SK-N-SH (cell line): ENCODE results near the gene RNASE2.

Experiments used
- EP300 ChIP-seq, 2 experiments: IDR thresholded peaks; 2 replicates each; pipeline versions ENCODE4 v1.4.0 to v1.6.1; 2012; ENCODE audit warnings: borderline replicate concordance in 1 of 2, low read depth in 1 of 2, low read length in 1 of 2
- FOXJ3 ChIP-seq: sonication (generic); formaldehyde crosslinking; IDR thresholded peaks from 2 replicates; pipeline ENCODE4 v1.5.1; 2020; ENCODE audit warnings: mild to moderate bottlenecking, missing genetic modification reagents
- JUND ChIP-seq: IDR thresholded peaks from 2 replicates; pipeline ENCODE4 v1.4.0; 2012
- MEF2A ChIP-seq: IDR thresholded peaks from 2 replicates; pipeline ENCODE4 v1.4.0; 2012; ENCODE audit warnings: low read depth, borderline replicate concordance
- NRF1 ChIP-seq: IDR thresholded peaks from 2 replicates; pipeline ENCODE4 v1.6.1; 2012; ENCODE audit warnings: low read depth, mild to moderate bottlenecking, low read length
- POLR2AphosphoS5 ChIP-seq: IDR thresholded peaks from 2 replicates; pipeline ENCODE4 v1.6.1; 2012; ENCODE audit warnings: low read depth, low read length
- RAD21 ChIP-seq: IDR thresholded peaks from 2 replicates; pipeline ENCODE4 v1.6.1; 2012; ENCODE audit warnings: mild to moderate bottlenecking, low read length
- RXRA ChIP-seq: IDR thresholded peaks from 2 replicates; pipeline ENCODE4 v1.4.0; 2012; ENCODE audit warnings: low read depth, mild to moderate bottlenecking, borderline replicate concordance
- SMC3 ChIP-seq: IDR thresholded peaks from 2 replicates; pipeline ENCODE4 v1.6.1; 2012; ENCODE audit warnings: low read depth, low read length, improper control_type of control experiment
- TCF12 ChIP-seq: IDR thresholded peaks from 2 replicates; pipeline ENCODE4 v1.4.0; 2012
- TF ChIP-seq, protein P1 (sequence below): fragments of 200-600 bp; sonication (generic); IDR thresholded peaks from 2 replicates; pipeline ENCODE4 v1.6.1; 2017; ENCODE audit warnings: antibody characterized with exemption, mild to moderate bottlenecking, moderate library complexity
- TF ChIP-seq, protein P2 (sequence below): IDR thresholded peaks from 2 replicates; pipeline ENCODE4 v1.4.0; 2012; ENCODE audit warnings: low read depth
- TF ChIP-seq, protein P3 (sequence below): IDR thresholded peaks from 2 replicates; pipeline ENCODE4 v1.4.0; 2012; ENCODE audit warnings: low read depth, borderline replicate concordance

DNA sequence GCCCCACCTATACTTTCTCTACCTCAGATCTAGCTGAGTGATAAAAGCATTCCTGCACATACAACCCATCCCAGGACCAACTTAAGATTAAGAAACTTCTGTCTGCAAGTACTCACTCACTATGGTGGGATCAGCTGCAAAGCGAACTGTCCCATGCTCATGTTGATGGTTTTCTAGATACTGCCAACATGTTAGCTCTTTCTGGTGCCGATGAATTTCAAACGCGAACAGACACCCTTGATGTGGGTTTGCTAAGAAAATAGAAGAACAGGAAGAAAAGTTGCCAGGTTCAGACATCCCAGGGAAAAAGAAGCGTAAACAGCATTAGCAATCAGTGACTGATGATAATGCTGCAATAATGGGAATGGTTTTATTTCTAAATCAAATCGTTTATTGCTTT is 42.3 kb downstream of the RNASE2 start:
- TF ChIP-seq, protein P1, sequence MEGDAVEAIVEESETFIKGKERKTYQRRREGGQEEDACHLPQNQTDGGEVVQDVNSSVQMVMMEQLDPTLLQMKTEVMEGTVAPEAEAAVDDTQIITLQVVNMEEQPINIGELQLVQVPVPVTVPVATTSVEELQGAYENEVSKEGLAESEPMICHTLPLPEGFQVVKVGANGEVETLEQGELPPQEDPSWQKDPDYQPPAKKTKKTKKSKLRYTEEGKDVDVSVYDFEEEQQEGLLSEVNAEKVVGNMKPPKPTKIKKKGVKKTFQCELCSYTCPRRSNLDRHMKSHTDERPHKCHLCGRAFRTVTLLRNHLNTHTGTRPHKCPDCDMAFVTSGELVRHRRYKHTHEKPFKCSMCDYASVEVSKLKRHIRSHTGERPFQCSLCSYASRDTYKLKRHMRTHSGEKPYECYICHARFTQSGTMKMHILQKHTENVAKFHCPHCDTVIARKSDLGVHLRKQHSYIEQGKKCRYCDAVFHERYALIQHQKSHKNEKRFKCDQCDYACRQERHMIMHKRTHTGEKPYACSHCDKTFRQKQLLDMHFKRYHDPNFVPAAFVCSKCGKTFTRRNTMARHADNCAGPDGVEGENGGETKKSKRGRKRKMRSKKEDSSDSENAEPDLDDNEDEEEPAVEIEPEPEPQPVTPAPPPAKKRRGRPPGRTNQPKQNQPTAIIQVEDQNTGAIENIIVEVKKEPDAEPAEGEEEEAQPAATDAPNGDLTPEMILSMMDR, result no peak
- TF ChIP-seq SMC3, result no peak
- TF ChIP-seq, protein P2, sequence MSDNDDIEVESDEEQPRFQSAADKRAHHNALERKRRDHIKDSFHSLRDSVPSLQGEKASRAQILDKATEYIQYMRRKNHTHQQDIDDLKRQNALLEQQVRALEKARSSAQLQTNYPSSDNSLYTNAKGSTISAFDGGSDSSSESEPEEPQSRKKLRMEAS, result no peak
- no peak for TF ChIP-seq JUND
- no peak for TF ChIP-seq POLR2AphosphoS5
- no peak for TF ChIP-seq RAD21
- no peak for TF ChIP-seq FOXJ3
- TF ChIP-seq RXRA, result no peak
- no peak for TF ChIP-seq NRF1
- TF ChIP-seq MEF2A, result no peak
- TF ChIP-seq TCF12, result no peak
- TF ChIP-seq, protein P3, sequence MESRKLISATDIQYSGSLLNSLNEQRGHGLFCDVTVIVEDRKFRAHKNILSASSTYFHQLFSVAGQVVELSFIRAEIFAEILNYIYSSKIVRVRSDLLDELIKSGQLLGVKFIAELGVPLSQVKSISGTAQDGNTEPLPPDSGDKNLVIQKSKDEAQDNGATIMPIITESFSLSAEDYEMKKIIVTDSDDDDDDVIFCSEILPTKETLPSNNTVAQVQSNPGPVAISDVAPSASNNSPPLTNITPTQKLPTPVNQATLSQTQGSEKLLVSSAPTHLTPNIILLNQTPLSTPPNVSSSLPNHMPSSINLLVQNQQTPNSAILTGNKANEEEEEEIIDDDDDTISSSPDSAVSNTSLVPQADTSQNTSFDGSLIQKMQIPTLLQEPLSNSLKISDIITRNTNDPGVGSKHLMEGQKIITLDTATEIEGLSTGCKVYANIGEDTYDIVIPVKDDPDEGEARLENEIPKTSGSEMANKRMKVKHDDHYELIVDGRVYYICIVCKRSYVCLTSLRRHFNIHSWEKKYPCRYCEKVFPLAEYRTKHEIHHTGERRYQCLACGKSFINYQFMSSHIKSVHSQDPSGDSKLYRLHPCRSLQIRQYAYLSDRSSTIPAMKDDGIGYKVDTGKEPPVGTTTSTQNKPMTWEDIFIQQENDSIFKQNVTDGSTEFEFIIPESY, result no peak
- TF ChIP-seq EP300 (IDR thresholded peaks at IDR 0.05; ENCODE audit: borderline replicate concordance in 1 of 2, low read depth in 1 of 2, low read length in 1 of 2), result no peak
